ENCODE results near the gene CTSZ.

The CTSZ gene

DNA sequence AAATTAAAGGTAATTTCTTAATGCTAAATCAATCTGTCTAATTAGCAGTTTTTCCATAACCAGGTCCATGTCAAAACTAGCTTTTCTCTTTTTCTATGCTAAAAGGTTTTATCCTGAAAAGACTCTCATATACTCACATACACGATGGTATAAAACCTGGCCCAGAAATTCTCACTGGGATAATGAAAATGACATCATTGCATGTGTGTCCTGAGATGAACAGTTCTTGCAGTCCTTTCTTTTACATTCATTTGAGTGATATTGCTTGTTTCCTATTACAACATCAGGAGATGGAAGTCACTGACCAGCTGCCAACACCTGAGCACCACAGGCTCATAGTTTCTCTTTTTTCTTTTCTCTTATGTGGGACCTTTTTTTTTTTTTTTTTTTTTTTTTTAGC is 43.4 kb upstream of the CTSZ start:
- TF ChIP-seq TCF4 (CRISPR knock-in tag; IDR thresholded peaks at IDR 0.05; ENCODE audit: borderline replicate concordance) (no peak), ZNF8 (CRISPR knock-in tag; IDR thresholded peaks at IDR 0.05) (no peak), ARNTL (CRISPR knock-in tag; IDR thresholded peaks at IDR 0.05; ENCODE audit: borderline replicate concordance, low read depth) (no peak), ZC3H10 (CRISPR knock-in tag; IDR thresholded peaks at IDR 0.05) (no peak), ISL1 (CRISPR knock-in tag; IDR thresholded peaks at IDR 0.05) (no peak), GLIS3 (CRISPR knock-in tag; IDR thresholded peaks at IDR 0.05) (no peak), ZFP3 (CRISPR knock-in tag; IDR thresholded peaks at IDR 0.05) (no peak), SNAI2 (CRISPR knock-in tag; IDR thresholded peaks at IDR 0.05) (no peak)
- TF ChIP-seq, protein P1, sequence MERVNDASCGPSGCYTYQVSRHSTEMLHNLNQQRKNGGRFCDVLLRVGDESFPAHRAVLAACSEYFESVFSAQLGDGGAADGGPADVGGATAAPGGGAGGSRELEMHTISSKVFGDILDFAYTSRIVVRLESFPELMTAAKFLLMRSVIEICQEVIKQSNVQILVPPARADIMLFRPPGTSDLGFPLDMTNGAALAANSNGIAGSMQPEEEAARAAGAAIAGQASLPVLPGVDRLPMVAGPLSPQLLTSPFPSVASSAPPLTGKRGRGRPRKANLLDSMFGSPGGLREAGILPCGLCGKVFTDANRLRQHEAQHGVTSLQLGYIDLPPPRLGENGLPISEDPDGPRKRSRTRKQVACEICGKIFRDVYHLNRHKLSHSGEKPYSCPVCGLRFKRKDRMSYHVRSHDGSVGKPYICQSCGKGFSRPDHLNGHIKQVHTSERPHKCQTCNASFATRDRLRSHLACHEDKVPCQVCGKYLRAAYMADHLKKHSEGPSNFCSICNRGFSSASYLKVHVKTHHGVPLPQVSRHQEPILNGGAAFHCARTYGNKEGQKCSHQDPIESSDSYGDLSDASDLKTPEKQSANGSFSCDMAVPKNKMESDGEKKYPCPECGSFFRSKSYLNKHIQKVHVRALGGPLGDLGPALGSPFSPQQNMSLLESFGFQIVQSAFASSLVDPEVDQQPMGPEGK (CRISPR knock-in tag; IDR thresholded peaks at IDR 0.05; ENCODE audit: borderline replicate concordance): no peak
- TF ChIP-seq, protein P2, sequence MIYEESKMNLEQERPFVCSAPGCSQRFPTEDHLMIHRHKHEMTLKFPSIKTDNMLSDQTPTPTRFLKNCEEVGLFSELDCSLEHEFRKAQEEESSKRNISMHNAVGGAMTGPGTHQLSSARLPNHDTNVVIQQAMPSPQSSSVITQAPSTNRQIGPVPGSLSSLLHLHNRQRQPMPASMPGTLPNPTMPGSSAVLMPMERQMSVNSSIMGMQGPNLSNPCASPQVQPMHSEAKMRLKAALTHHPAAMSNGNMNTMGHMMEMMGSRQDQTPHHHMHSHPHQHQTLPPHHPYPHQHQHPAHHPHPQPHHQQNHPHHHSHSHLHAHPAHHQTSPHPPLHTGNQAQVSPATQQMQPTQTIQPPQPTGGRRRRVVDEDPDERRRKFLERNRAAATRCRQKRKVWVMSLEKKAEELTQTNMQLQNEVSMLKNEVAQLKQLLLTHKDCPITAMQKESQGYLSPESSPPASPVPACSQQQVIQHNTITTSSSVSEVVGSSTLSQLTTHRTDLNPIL (CRISPR knock-in tag; IDR thresholded peaks at IDR 0.05; ENCODE audit: low read depth): no peak
- TF ChIP-seq, protein P3, sequence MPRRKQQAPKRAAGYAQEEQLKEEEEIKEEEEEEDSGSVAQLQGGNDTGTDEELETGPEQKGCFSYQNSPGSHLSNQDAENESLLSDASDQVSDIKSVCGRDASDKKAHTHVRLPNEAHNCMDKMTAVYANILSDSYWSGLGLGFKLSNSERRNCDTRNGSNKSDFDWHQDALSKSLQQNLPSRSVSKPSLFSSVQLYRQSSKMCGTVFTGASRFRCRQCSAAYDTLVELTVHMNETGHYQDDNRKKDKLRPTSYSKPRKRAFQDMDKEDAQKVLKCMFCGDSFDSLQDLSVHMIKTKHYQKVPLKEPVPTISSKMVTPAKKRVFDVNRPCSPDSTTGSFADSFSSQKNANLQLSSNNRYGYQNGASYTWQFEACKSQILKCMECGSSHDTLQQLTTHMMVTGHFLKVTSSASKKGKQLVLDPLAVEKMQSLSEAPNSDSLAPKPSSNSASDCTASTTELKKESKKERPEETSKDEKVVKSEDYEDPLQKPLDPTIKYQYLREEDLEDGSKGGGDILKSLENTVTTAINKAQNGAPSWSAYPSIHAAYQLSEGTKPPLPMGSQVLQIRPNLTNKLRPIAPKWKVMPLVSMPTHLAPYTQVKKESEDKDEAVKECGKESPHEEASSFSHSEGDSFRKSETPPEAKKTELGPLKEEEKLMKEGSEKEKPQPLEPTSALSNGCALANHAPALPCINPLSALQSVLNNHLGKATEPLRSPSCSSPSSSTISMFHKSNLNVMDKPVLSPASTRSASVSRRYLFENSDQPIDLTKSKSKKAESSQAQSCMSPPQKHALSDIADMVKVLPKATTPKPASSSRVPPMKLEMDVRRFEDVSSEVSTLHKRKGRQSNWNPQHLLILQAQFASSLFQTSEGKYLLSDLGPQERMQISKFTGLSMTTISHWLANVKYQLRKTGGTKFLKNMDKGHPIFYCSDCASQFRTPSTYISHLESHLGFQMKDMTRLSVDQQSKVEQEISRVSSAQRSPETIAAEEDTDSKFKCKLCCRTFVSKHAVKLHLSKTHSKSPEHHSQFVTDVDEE (CRISPR knock-in tag; IDR thresholded peaks at IDR 0.05): no peak
- ATAC-seq: no peak

DNA sequence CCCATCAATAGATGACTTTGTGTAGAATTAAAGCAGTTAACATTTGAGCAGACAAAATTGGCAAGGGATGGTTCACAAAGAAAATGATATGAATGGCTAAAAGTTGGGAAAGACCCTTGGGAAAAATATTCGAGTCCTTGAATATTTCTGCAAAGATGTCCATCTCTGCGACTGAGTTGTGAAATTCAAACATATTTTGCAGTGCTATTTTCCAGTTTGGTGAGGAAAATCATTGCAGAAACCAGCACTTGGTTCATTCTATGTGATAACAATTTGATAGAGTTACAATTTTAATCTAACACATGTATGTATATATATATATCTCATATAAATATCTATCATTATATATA is 41.6 kb upstream of the CTSZ start:
- TF ChIP-seq ARNTL (CRISPR knock-in tag; IDR thresholded peaks at IDR 0.05; ENCODE audit: borderline replicate concordance, low read depth): no peak
- TF ChIP-seq, protein P1 (CRISPR knock-in tag; IDR thresholded peaks at IDR 0.05; ENCODE audit: borderline replicate concordance): no peak
- TF ChIP-seq ZNF70 (CRISPR knock-in tag; IDR thresholded peaks at IDR 0.05): no peak
- TF ChIP-seq TCF4 (CRISPR knock-in tag; IDR thresholded peaks at IDR 0.05; ENCODE audit: borderline replicate concordance): no peak
- no peak for TF ChIP-seq CSDC2 (CRISPR knock-in tag; IDR thresholded peaks at IDR 0.05)
- no peak for TF ChIP-seq ZFP3 (CRISPR knock-in tag; IDR thresholded peaks at IDR 0.05)
- no peak for TF ChIP-seq ZNF8 (CRISPR knock-in tag; IDR thresholded peaks at IDR 0.05)
- no peak for TF ChIP-seq ISL1 (CRISPR knock-in tag; IDR thresholded peaks at IDR 0.05)
- no peak for TF ChIP-seq ESRRG (CRISPR knock-in tag; IDR thresholded peaks at IDR 0.05)
- no peak for TF ChIP-seq OSR1 (CRISPR knock-in tag; IDR thresholded peaks at IDR 0.05)
- TF ChIP-seq ZNF565 (CRISPR knock-in tag; conservative IDR thresholded peaks at IDR 0.05; ENCODE audit: low read depth): no peak
- TF ChIP-seq, protein P2 (CRISPR knock-in tag; IDR thresholded peaks at IDR 0.05; ENCODE audit: low read depth): no peak
- TF ChIP-seq, protein P4, sequence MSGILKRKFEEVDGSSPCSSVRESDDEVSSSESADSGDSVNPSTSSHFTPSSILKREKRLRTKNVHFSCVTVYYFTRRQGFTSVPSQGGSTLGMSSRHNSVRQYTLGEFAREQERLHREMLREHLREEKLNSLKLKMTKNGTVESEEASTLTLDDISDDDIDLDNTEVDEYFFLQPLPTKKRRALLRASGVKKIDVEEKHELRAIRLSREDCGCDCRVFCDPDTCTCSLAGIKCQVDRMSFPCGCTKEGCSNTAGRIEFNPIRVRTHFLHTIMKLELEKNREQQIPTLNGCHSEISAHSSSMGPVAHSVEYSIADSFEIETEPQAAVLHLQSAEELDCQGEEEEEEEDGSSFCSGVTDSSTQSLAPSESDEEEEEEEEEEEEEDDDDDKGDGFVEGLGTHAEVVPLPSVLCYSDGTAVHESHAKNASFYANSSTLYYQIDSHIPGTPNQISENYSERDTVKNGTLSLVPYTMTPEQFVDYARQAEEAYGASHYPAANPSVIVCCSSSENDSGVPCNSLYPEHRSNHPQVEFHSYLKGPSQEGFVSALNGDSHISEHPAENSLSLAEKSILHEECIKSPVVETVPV (CRISPR knock-in tag; IDR thresholded peaks at IDR 0.05): no peak
- TF ChIP-seq PPARA (CRISPR knock-in tag; IDR thresholded peaks at IDR 0.05; ENCODE audit: borderline replicate concordance): no peak
- no peak for ATAC-seq

Measured in SK-N-SH treated with all-trans-retinoic acid at 6 μM for 48 hours (cell line).